ENCODE data around the gene ACACA. TPM values are rescaled to one million over a fixed set of nuclear protein-coding genes. Genes with fewer than 3 reads are reported as not detected.

Gene ACACA
- total and polyA plus RNA-seq, 2 experiments from 2014 or later: 59.6 to 164 TPM

DNA sequence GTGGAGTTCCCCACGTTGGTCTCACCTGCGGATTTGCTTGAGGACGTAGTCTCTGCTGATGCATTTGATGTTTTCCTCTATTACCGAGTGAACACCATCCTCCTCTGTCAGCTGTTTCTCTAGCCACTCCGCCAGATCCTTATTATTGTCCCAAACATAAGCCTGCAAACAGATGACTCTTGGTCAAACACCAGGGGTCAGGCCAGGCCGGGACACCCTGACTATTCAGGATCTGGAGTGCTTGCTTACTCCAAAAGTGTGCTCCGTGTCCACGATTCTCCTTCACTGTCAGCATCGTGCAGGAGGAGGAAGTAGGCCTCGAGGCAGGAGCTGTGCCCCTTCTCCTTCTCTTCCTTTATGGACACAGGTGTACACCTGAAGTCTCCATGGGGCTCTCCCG, 317.7 kb downstream of the ACACA start:
- H3K4me2 ChIP-seq: no peak overlapping the region
- H3K36me3 Mint-ChIP-seq (ENCODE audit: low read depth): peaks cover 48% of the 10 kb centered on the region
- no peak for TF ChIP-seq POLR2AphosphoS5 (IDR thresholded peaks at IDR 0.05; ENCODE audit: low read depth)
- peak; percentile 25 to 42; a peak in 3 of 4 replicates for TF ChIP-seq CTCF (conservative IDR thresholded peaks at IDR 0.05; ENCODE audit: low read depth in 2 of 2)

DNA sequence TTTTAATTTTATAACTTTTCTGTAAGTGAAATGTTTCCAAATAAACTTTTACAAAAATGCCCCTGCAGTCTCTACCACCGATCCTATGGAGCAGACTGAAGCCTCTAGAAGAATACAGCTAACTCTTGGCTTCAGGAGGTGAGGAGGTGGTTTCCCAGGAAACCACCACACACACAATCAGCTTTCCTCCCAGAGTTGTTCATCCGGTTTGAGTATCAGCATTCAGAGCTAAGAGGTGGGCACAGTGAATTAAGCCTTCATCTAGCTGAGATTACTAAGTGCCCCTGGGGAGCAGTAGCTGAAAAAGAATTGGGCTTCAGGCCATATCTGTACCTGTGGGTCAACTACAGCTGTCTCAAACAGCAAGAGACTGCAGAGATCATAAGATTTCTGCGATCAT, 318.2 kb downstream of the ACACA start:
- H3K36me3 ChIP-seq (ENCODE audit: insufficient read depth): peaks cover 30% of the 10 kb centered on the region
- H2AFZ ChIP-seq: no peak overlapping the region
- H3K4me2 ChIP-seq: no peak overlapping the region
- Mint-ChIP-seq H3K4me3 (no peak overlapping the region), H3K27me3 (ENCODE audit: insufficient read depth, low read depth, poor library complexity) (peaks cover 6% of the 10 kb centered on the region), H3K27ac (no peak overlapping the region), H3K9me3 (no peaks in the 10 kb centered on the region), H3K4me1 (peaks cover 25% of the 10 kb centered on the region), H3K36me3 (ENCODE audit: low read depth) (peaks cover 46% of the 10 kb centered on the region)
- peaks cover 3% of the 10 kb centered on the region for H3F3A ChIP-seq (replicated peaks; ENCODE audit: low read depth)
- no peaks in the 10 kb centered on the region; the same call in 1 of the 2 replicates for H4K20me1 ChIP-seq (replicated peaks; ENCODE audit: insufficient read depth)
- ATAC-seq: peak; percentile 13; the same call in 2 of the 3 replicates
- no peaks in the 10 kb centered on the region for H3K79me2 ChIP-seq (replicated peaks; ENCODE audit: insufficient read depth)
- DNase-seq (ENCODE audit: low spot score): no peak
- no peaks in the 10 kb centered on the region for H3K9me2 ChIP-seq (ENCODE audit: insufficient read depth)
- no peaks in the 10 kb centered on the region for H3K27me3 ChIP-seq (ENCODE audit: insufficient read depth)
- H3K4me3 ChIP-seq: no peak overlapping the region
- no peak overlapping the region for H3K27ac ChIP-seq (ENCODE audit: low read depth)
- peaks cover under 1% of the 10 kb centered on the region; the same call in 1 of the 2 replicates for H3K4me1 ChIP-seq (ENCODE audit: insufficient read depth)
- TF ChIP-seq REST (IDR thresholded peaks at IDR 0.05; ENCODE audit: unreplicated experiment) (no peak), POLR2AphosphoS5 (IDR thresholded peaks at IDR 0.05; ENCODE audit: low read depth) (no peak), ZNF331 (CRISPR knock-in tag; IDR thresholded peaks at IDR 0.05; ENCODE audit: low read depth) (no peak), ETS1 (IDR thresholded peaks at IDR 0.05) (no peak), CREB1 (CRISPR knock-in tag; IDR thresholded peaks at IDR 0.05; ENCODE audit: low read depth) (no peak), JUNB (IDR thresholded peaks at IDR 0.05; ENCODE audit: unreplicated experiment) (no peak), STAT1 (IDR thresholded peaks at IDR 0.05; ENCODE audit: unreplicated experiment) (no peak), ZNF114 (CRISPR knock-in tag; IDR thresholded peaks at IDR 0.05) (no peak), NANOG (IDR thresholded peaks at IDR 0.05; ENCODE audit: borderline replicate concordance) (no peak), CTCF (conservative IDR thresholded peaks at IDR 0.05; ENCODE audit: low read depth in 2 of 2) (no peak), EZH2phosphoT487 (IDR thresholded peaks at IDR 0.05; ENCODE audit: unreplicated experiment) (no peak), EZH2 (IDR thresholded peaks at IDR 0.05; ENCODE audit: low read depth, unreplicated experiment) (no peak)

More for the DNA sequence above, 317.7 kb downstream of the ACACA start:
- peak overlapping the region; percentile 65; the same call in 1 of the 2 replicates for H3K27ac ChIP-seq (ENCODE audit: low read depth)
- H4K20me1 ChIP-seq (replicated peaks; ENCODE audit: insufficient read depth): no peaks in the 10 kb centered on the region; the same call in 1 of the 2 replicates
- H3K4me1 Mint-ChIP-seq: peaks cover 22% of the 10 kb centered on the region
- no peaks in the 10 kb centered on the region for H3K9me3 Mint-ChIP-seq
- DNase-seq (ENCODE audit: low spot score) (no peak), ATAC-seq (peak; percentile 42)
- peak overlapping the region; percentile 72 for H3K27ac Mint-ChIP-seq
- H3K9me2 ChIP-seq (ENCODE audit: insufficient read depth): no peaks in the 10 kb centered on the region
- peaks cover 3% of the 10 kb centered on the region for H3F3A ChIP-seq (replicated peaks; ENCODE audit: low read depth)
- H3K27me3 Mint-ChIP-seq (ENCODE audit: insufficient read depth, low read depth, poor library complexity): peaks cover 3% of the 10 kb centered on the region
- no peak overlapping the region for H3K4me3 ChIP-seq
- H3K27me3 ChIP-seq (ENCODE audit: insufficient read depth): no peaks in the 10 kb centered on the region
- H3K79me2 ChIP-seq (replicated peaks; ENCODE audit: insufficient read depth): no peaks in the 10 kb centered on the region
- no peaks in the 10 kb centered on the region for H3K4me1 ChIP-seq (ENCODE audit: insufficient read depth)
- no peak overlapping the region for H2AFZ ChIP-seq
- H3K36me3 ChIP-seq (ENCODE audit: insufficient read depth): peaks cover 30% of the 10 kb centered on the region
- H3K4me3 Mint-ChIP-seq: no peak overlapping the region

Data from GM23338 (cell line).